SK-N-SH (cell line): ENCODE data around the gene POFUT2. TPM values are rescaled to one million over a fixed set of nuclear protein-coding genes. Genes with fewer than 3 reads are reported as not detected.

Experiments used
- CTCF ChIA-PET: fragments of 300-600, 350-600 bp; formaldehyde crosslinking; extraction: SDS; loops from one replicate; lab custom pipeline; 2021; lab: Yijun Ruan, JAX
- POLR2A ChIA-PET: fragments of 350-600 bp; sonication (Branson Sonifier 250); formaldehyde crosslinking; extraction: SDS; loops from one replicate; lab custom pipeline; 2020; ENCODE audit warnings: antibody characterized with exemption, inconsistent platforms; lab: Yijun Ruan, JAX
- DNase-seq: peaks from one replicate; pipeline ENCODE4 v3.0.0; 2012
- H2AFZ ChIP-seq: fragments of 200-600 bp; sonication (generic); 2 replicates; pipeline ENCODE4 v1.8.1; 2016; ENCODE audit warnings: antibody characterized with exemption, mild to moderate bottlenecking, low read depth
- H3F3A ChIP-seq: fragments of 200-600 bp; sonication (generic); replicated peaks from 2 replicates; pipeline ENCODE3; 2016; ENCODE audit warnings: antibody characterized with exemption, mild to moderate bottlenecking; ENCODE audit not compliant: insufficient read depth
- H3K27ac ChIP-seq, 2 experiments: fragments of 200-500 bp in 1 of 2; fragments of 200-600 bp in 1 of 2; sonication (Bioruptor generic) in 1 of 2; sonication (generic), shearing (Covaris generic) in 1 of 2; 2 replicates each; pipeline versions ENCODE4 v1.5.1 to v1.6.1; 2014 to 2016; ENCODE audit warnings: low read depth in 2 of 2, inconsistent platforms in 1 of 2, low read length in 1 of 2, mild to moderate bottlenecking in 1 of 2, mixed read lengths in 1 of 2
- H3K27me3 ChIP-seq: fragments of 200-600 bp; sonication (generic), shearing (Covaris generic); 2 replicates; pipeline ENCODE4 v1.6.1; 2016; ENCODE audit warnings: mixed run types; ENCODE audit not compliant: insufficient read depth
- H3K36me3 ChIP-seq, 2 experiments: fragments of 200-500 bp in 1 of 2; fragments of 200-600 bp in 1 of 2; sonication (Bioruptor generic) in 1 of 2; sonication (generic) in 1 of 2; replicated peaks in 1 of 2; 2 replicates each; pipeline versions ENCODE3 to v1.5.1; 2014 to 2016; ENCODE audit warnings: low read length in 1 of 2, mild to moderate bottlenecking in 1 of 2; ENCODE audit not compliant: insufficient read depth in 2 of 2, control insufficient read depth in 1 of 2
- H3K4me1 ChIP-seq, 2 experiments: fragments of 200-500 bp in 1 of 2; fragments of 200-600 bp in 1 of 2; sonication (Bioruptor generic) in 1 of 2; sonication (generic), shearing (Covaris generic) in 1 of 2; 2 replicates each; pipeline versions ENCODE4 v1.5.1 to v1.6.1; 2014 to 2016; ENCODE audit warnings: low read depth in 1 of 2, low read length in 1 of 2, mixed run types in 1 of 2; ENCODE audit not compliant: insufficient read depth in 2 of 2, control insufficient read depth in 1 of 2
- H3K4me2 ChIP-seq: fragments of 200-600 bp; sonication (generic), shearing (Covaris generic); 2 replicates; pipeline ENCODE4 v1.6.1; 2017; ENCODE audit warnings: mixed run types
- H3K4me3 ChIP-seq, 2 experiments: fragments of 200-500 bp in 1 of 2; fragments of 200-600 bp in 1 of 2; sonication (Bioruptor generic) in 1 of 2; sonication (generic), shearing (Covaris generic) in 1 of 2; 2 replicates each; pipeline versions ENCODE4 v1.5.1 to v1.8.1; 2014 to 2016; ENCODE audit warnings: low read depth in 2 of 2, inconsistent platforms in 1 of 2, low read length in 1 of 2, mild to moderate bottlenecking in 1 of 2, mixed read lengths in 1 of 2, moderate library complexity in 1 of 2
- H3K79me2 ChIP-seq: fragments of 200-600 bp; sonication (generic); 2 replicates; pipeline ENCODE4 v1.8.1; 2017; ENCODE audit warnings: mild to moderate bottlenecking; ENCODE audit not compliant: insufficient read depth
- H3K9ac ChIP-seq: fragments of 200-600 bp; sonication (generic); 2 replicates; pipeline ENCODE4 v1.6.1; 2017; ENCODE audit warnings: mixed run types
- H3K9me2 ChIP-seq: fragments of 200-600 bp; sonication (generic); 2 replicates; pipeline ENCODE4 v1.6.1; 2017; ENCODE audit warnings: mixed run types
- H3K9me3 ChIP-seq: fragments of 200-600 bp; sonication (generic); 2 replicates; pipeline ENCODE4 v1.6.1; 2017; ENCODE audit warnings: mixed run types, mild to moderate bottlenecking, moderate library complexity
- H4K20me1 ChIP-seq: fragments of 200-600 bp; sonication (generic); 2 replicates; pipeline ENCODE4 v1.6.1; 2017; ENCODE audit warnings: mild to moderate bottlenecking, mixed run types; ENCODE audit not compliant: insufficient read depth
- CTCF ChIP-seq: fragments of 200-600 bp; sonication (generic); IDR thresholded peaks from 2 replicates; pipeline ENCODE4 v1.6.1; 2017; ENCODE audit warnings: antibody characterized with exemption, mild to moderate bottlenecking, moderate library complexity
- ELF1 ChIP-seq: IDR thresholded peaks from 2 replicates; pipeline ENCODE4 v1.4.0; 2012
- FOSL2 ChIP-seq: IDR thresholded peaks from 2 replicates; pipeline ENCODE4 v1.4.0; 2012; ENCODE audit warnings: low read depth, mild to moderate bottlenecking, moderate library complexity, borderline replicate concordance
- FOXJ3 ChIP-seq: sonication (generic); formaldehyde crosslinking; IDR thresholded peaks from 2 replicates; pipeline ENCODE4 v1.5.1; 2020; ENCODE audit warnings: mild to moderate bottlenecking, missing genetic modification reagents
- FOXM1 ChIP-seq: IDR thresholded peaks from 2 replicates; pipeline ENCODE4 v1.4.0; 2012; ENCODE audit warnings: low read depth, mild to moderate bottlenecking
- GABPA ChIP-seq: IDR thresholded peaks from 2 replicates; pipeline ENCODE4 v1.4.0; 2012; ENCODE audit warnings: low read depth, mild to moderate bottlenecking
- JUND ChIP-seq: IDR thresholded peaks from 2 replicates; pipeline ENCODE4 v1.4.0; 2012
- PBX3 ChIP-seq: IDR thresholded peaks from 2 replicates; pipeline ENCODE4; 2012
- RCOR1 ChIP-seq: fragments of 150-350 bp; IDR thresholded peaks from 2 replicates; pipeline ENCODE4 v1.6.1; 2017; ENCODE audit warnings: antibody characterized with exemption, low read length
- REST ChIP-seq: IDR thresholded peaks from 2 replicates; pipeline ENCODE4 v1.6.1; 2012; ENCODE audit warnings: mild to moderate bottlenecking, low read depth, low read length, moderate library complexity
- SMC3 ChIP-seq: IDR thresholded peaks from 2 replicates; pipeline ENCODE4 v1.6.1; 2012; ENCODE audit warnings: low read depth, low read length, improper control_type of control experiment
- USF2 ChIP-seq: fragments of 150-350 bp; IDR thresholded peaks from 2 replicates; pipeline ENCODE4 v1.6.1; 2017; ENCODE audit warnings: antibody characterized with exemption, low read length, low read depth, borderline replicate concordance
- WGBS: methylation state at CpG from one replicate; pipeline ENCODE4 v1.1.6; 2017; ENCODE audit warnings: low lambda C conversion rate; 5-methylcytosine and 5-hydroxymethylcytosine counted together
- polyA plus RNA-seq, 3 experiments: library from polyadenylated mRNA; depleted of rRNA; stranded (reverse); fragments of >200 nt; gene quantifications; 2 replicates each; pipeline ENCODE4 v1.2.3, GENCODE V29; 2012

The POFUT2 gene
- polyA plus RNA-seq, 1 of the 3 experiments (the other 2 are of a cell fraction), result 53.3 TPM

GRCh38 chr21:45317398-45318145 lies 29.9 kb upstream of the POFUT2 start:
- Histone ChIP-seq H3K27ac (peak overlapping the region in 1 of 2 experiments; percentile 87; a peak in 2 of 4 replicates), H3K36me3 (no peaks in the 10 kb centered on the region), H3K4me1 (peaks cover 14 to 25% of the 10 kb centered on the region in 2 experiments; a peak in 3 of 4 replicates), H4K20me1 (no peaks in the 10 kb centered on the region), H3K9me2 (no peaks in the 10 kb centered on the region), H3K9ac (peak overlapping the region; percentile 49; the same call in 1 of the 2 replicates), H3K9me3 (no peaks in the 10 kb centered on the region), H3K79me2 (no peaks in the 10 kb centered on the region), H3K27me3 (no peaks in the 10 kb centered on the region), H2AFZ (no peak overlapping the region), H3K4me2 (peak overlapping the region; percentile 19; the same call in 1 of the 2 replicates), H3K4me3 (no peak overlapping the region), H3F3A (no peaks in the 10 kb centered on the region)
- no peak for TF ChIP-seq REST
- no peak for TF ChIP-seq FOXJ3 (CRISPR knock-in tag)
- TF ChIP-seq FOSL2, result 0 out of 2 replicates have a peak, but pooled peaks have one; percentile 11
- no peak for DNase-seq
- WGBS, result 87% methylated on average over 4 of the region's 17 CpGs
- ChIA-PET CTCF (interaction anchor here (1.1 to 1.5 kb wide), 3 partner anchors 8 to 179 kb away, joined by 4 to 5 read pairs (median 4); no protein-coding TSS in a partner anchor), POLR2A (no interaction called here)

DNA sequence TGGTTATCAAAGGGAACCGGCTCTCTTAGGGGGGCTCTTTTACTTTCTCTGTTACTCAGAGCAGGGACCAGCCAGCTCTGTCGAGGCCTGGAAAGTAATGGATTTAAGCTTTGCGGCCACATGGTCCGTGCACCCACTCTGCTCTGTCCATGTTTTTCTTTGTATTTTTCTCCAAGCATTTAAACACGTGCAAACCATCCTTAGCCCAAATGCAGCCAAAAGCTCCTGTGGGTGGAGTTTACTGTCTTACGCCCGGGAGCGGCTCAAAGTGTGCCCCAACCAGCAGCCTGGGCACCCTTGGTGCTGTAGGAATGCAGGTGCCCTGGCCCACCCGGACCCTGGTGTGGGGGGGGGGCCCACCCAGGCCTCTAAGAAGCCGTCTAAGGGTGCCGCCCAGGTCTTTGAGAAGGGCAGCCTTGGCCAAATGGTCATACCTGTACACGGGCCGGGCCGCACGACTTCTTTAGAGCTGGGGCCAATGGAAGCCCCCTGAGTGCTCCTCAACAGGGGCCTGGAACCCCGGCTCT lies 29.2 kb upstream of the POFUT2 start:
- CTCF ChIA-PET, result interaction anchor here (1.1 to 1.5 kb wide), 3 partner anchors 8 to 179 kb away, joined by 4 to 5 read pairs (median 4); no protein-coding TSS in a partner anchor
- Histone ChIP-seq H3K9me2 (no peaks in the 10 kb centered on the region), H4K20me1 (no peaks in the 10 kb centered on the region), H3K27me3 (no peaks in the 10 kb centered on the region), H3K36me3 (no peaks in the 10 kb centered on the region), H3K4me2 (no peak overlapping the region), H3K4me1 (peaks cover 14 to 25% of the 10 kb centered on the region in 2 experiments; a peak in 3 of 4 replicates), H3K79me2 (no peaks in the 10 kb centered on the region), H3F3A (no peaks in the 10 kb centered on the region), H2AFZ (no peak overlapping the region), H3K4me3 (no peak overlapping the region), H3K9me3 (no peaks in the 10 kb centered on the region), H3K9ac (no peak overlapping the region), H3K27ac (peak overlapping the region in 1 of 2 experiments; percentile 87; a peak in 2 of 4 replicates)
- TF ChIP-seq JUND (no peak), USF2 (no peak), SMC3 (no peak), FOXM1 (no peak), CTCF (no peak), FOXJ3 (CRISPR knock-in tag) (no peak), PBX3 (no peak), GABPA (no peak), REST (no peak), ELF1 (no peak), RCOR1 (no peak)
- WGBS, result 93% methylated on average over 12 of the region's 16 CpGs
- POLR2A ChIA-PET, result no interaction called here
- no peak for DNase-seq
